Stimulated activated effector memory CD8-positive, alpha-beta T cell treated with anti-CD3 and anti-CD28 coated beads, Interleukin-12 subunit alpha, Interleukin-12 subunit beta, amount 100 ng/mL, for 72 hours (primary cell): ENCODE data around the gene PRKAA1.
A peak's percentile ranks its signal among the peaks of the same experiment; 100 is the strongest.
"Not testable (repeated sequence)": the region's sequence is repeated elsewhere in the genome, so short reads cannot be mapped to it uniquely, and the experiment has no call there.

Source experiments
- ATAC-seq: fragments of 150-1000 bp; cut with Tn5 transposase; 2 replicates; pipeline ENCODE4 v1.10.0; 2021
- DNase-seq, 2 donors: peaks; one replicate each; pipeline ENCODE4 v3.0.0; 2021 to 2022; ENCODE audit warnings: low spot score in 2 of 2
- H3K27ac Mint-ChIP-seq: one replicate; pipeline ENCODE4 v1.8.0; 2022; ENCODE audit warnings: mild to moderate bottlenecking, mixed read lengths
- H3K36me3 Mint-ChIP-seq: one replicate; pipeline ENCODE4 v1.8.0; 2022; ENCODE audit warnings: mild to moderate bottlenecking, mixed read lengths
- H3K4me1 Mint-ChIP-seq: one replicate; pipeline ENCODE4 v1.8.0; 2022; ENCODE audit warnings: mixed read lengths
- H3K4me3 Mint-ChIP-seq: one replicate; pipeline ENCODE4 v1.8.0; 2022; ENCODE audit warnings: mild to moderate bottlenecking, mixed read lengths
- H3K9me3 Mint-ChIP-seq: one replicate; pipeline ENCODE4 v1.8.0; 2022; ENCODE audit warnings: mixed read lengths

PRKAA1 gene

DNA sequence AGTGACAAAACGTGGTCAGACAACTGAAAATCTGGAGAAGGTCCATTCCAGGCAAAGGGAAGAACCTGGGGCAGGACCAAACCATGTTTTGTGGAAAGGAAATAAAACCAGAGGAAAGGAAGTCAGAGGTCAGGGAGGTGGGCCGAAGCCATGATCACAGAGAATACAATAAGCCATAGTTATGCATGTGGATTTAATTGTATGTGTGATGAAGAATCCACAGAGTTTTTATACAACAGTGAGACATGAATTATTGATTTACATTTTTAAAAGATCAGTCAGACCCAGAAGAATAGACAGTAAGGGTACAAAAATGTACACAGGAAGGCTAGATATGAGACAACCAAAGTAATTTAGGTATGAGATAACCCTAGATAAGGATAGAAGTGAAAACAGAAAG, 63.2 kb downstream of the PRKAA1 start:
- peaks cover 10% of the 10 kb centered on the region for H3K36me3 Mint-ChIP-seq
- ATAC-seq, result peak; percentile 55
- H3K27ac Mint-ChIP-seq, result peak overlapping the region; percentile 3

GRCh38 chr5:40733879-40734563, 64.2 kb downstream of the PRKAA1 start:
- no peak for DNase-seq
- Mint-ChIP-seq H3K4me1 (peaks cover 31% of the 10 kb centered on the region), H3K36me3 (peaks cover 18% of the 10 kb centered on the region), H3K9me3 (no peaks in the 10 kb centered on the region), H3K27ac (peak overlapping the region; percentile 27), H3K4me3 (no peak overlapping the region)
- no peak for ATAC-seq

More for the DNA sequence above, 63.2 kb downstream of the PRKAA1 start:
- Mint-ChIP-seq H3K9me3 (no peaks in the 10 kb centered on the region), H3K4me1 (peaks cover 31% of the 10 kb centered on the region), H3K4me3 (no peak overlapping the region)
- no peak for DNase-seq

GRCh38 chr5:40733434-40733833, 64.7 kb downstream of the PRKAA1 start:
- H3K9me3 Mint-ChIP-seq, result no peaks in the 10 kb centered on the region
- peaks cover 22% of the 10 kb centered on the region for H3K36me3 Mint-ChIP-seq
- peaks cover 31% of the 10 kb centered on the region for H3K4me1 Mint-ChIP-seq
- H3K4me3 Mint-ChIP-seq, result no peak overlapping the region
- no peak for ATAC-seq
- no peak for DNase-seq
- H3K27ac Mint-ChIP-seq, result no peak overlapping the region

DNA sequence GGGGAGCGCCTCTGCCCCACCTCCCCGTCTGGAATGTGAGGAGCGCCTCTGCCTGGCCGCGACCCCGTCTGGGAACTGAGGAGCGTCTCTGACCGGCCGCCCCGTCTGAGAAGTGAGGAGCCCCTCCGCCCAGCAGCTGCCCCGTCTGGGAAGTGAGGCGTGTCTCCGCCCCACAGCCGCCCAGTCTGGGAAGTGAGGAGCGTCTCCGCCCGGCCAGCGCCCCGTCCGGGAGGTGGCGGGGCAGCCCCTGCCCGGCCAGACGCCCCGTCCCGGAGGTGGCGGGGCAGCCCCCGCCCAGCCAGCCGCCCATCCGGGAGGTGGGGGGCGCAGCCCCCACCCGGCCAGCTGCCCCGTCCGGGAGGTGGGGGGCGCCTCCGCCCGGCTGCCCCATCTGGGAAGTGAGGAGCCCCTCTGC, 75.7 kb downstream of the PRKAA1 start:
- H3K9me3 Mint-ChIP-seq, DNase-seq, H3K4me1 Mint-ChIP-seq, ATAC-seq, H3K4me3 Mint-ChIP-seq, H3K27ac Mint-ChIP-seq: not testable (repeated sequence)
- peaks cover 62% of the 10 kb centered on the region for H3K36me3 Mint-ChIP-seq

DNA sequence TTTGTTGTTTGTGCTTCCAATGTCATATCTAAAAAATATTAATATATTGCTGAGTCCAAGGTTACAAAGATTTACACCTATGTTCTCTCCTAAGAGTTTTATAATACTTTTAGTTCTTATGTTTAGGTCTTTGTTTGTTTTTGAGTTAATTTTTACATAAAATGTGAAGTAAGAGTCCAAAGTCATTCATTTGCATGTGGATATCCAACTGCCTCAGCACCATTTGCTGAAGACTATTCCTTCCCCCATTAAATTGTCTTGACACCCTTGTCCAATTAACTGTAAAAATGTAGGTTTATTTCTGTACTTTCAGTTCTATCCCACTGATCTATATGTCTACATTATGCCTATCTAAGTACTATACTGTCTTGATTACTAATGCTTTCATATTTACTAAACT, 78.1 kb downstream of the PRKAA1 start:
- no peak overlapping the region for H3K27ac Mint-ChIP-seq
- peaks cover 62% of the 10 kb centered on the region for H3K36me3 Mint-ChIP-seq
- no peak overlapping the region for H3K4me3 Mint-ChIP-seq
- ATAC-seq (no peak), DNase-seq (no peak)
- no peaks in the 10 kb centered on the region for H3K9me3 Mint-ChIP-seq
- H3K4me1 Mint-ChIP-seq, result no peaks in the 10 kb centered on the region

DNA sequence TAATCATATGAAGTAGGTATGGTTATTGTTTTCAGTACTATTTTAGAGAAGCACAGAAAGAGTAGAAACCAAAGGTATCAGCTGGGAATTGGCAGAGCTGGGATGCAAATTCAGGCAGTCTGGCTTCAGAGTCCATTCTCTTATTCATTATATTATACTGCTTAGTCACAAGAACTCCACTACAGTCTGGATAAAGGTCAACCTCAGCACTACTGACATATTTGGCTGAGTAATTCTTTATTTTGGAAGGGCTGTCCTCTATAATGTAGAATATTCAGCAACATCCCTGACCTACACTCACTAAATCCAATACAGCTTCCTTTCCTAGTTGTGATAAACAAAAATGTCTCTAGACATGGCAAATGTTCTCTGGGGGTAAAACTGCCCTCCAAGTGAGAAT, 80.9 kb downstream of the PRKAA1 start:
- Mint-ChIP-seq H3K4me3 (no peak overlapping the region), H3K9me3 (no peaks in the 10 kb centered on the region), H3K36me3 (peaks cover 47% of the 10 kb centered on the region), H3K27ac (no peak overlapping the region), H3K4me1 (no peaks in the 10 kb centered on the region)
- no peak for ATAC-seq
- no peak for DNase-seq

- H3K9me3 Mint-ChIP-seq, result no peaks in the 10 kb centered on the region
- no peaks in the 10 kb centered on the region for H3K4me1 Mint-ChIP-seq
- H3K27ac Mint-ChIP-seq, result no peak overlapping the region
- peaks cover 44% of the 10 kb centered on the region for H3K36me3 Mint-ChIP-seq
- ATAC-seq, result no peak
- no peak for DNase-seq
- no peak overlapping the region for H3K4me3 Mint-ChIP-seq
Measured at GRCh38 chr5:40716590-40716989, 81.6 kb downstream of the PRKAA1 start.

- no peak for ATAC-seq
- H3K4me3 Mint-ChIP-seq, result no peak overlapping the region
- no peak for DNase-seq
- peaks cover 38% of the 10 kb centered on the region for H3K36me3 Mint-ChIP-seq
- no peaks in the 10 kb centered on the region for H3K4me1 Mint-ChIP-seq
- H3K9me3 Mint-ChIP-seq, result no peaks in the 10 kb centered on the region
- H3K27ac Mint-ChIP-seq, result no peak overlapping the region
Measured at GRCh38 chr5:40716000-40716399, 82.2 kb downstream of the PRKAA1 start.

DNA sequence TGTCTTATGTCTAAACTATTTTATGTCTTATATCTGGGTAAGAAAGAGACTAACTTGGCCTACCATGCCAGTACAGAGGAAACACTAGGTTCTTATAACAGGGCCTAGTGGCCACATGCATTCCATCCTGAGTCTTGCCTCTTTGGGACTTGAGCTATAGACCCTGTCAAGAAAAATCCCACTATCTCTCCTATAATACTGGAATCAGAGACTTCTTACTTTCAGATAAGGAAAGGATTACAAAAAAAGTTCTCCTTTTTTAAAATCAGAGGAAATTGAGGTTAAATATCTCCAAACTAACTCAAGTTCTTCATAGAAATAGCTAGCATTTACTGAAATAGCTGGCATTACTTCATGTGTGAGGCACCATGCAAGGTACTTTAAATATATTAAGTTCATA, 84.2 kb downstream of the PRKAA1 start:
- H3K4me1 Mint-ChIP-seq, result no peaks in the 10 kb centered on the region
- H3K27ac Mint-ChIP-seq, result no peak overlapping the region
- ATAC-seq (no peak), DNase-seq (no peak)
- H3K9me3 Mint-ChIP-seq, result no peaks in the 10 kb centered on the region
- H3K4me3 Mint-ChIP-seq, result no peak overlapping the region
- peaks cover 37% of the 10 kb centered on the region for H3K36me3 Mint-ChIP-seq

DNA sequence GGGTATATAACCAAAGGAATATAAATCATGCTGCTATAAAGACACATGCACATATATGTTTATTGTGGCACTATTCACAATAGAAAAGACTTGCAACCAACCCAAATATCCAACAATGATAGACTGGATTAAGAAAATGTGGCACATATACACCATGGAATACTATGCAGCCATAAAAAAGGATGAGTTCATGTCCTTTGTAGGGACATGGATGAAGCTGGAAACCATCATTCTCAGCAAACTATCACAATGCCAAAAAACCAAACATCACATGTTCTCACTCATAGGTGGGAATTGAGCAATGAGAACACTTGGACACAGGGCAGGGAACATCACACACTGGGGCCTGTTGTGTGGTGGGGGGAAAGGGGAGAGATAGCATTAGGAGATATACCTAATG, 87.6 kb downstream of the PRKAA1 start:
- Mint-ChIP-seq H3K4me1 (peaks cover 11% of the 10 kb centered on the region), H3K9me3 (peaks cover 12% of the 10 kb centered on the region), H3K36me3 (peaks cover 16% of the 10 kb centered on the region)
- not testable (repeated sequence) for DNase-seq, H3K27ac Mint-ChIP-seq, H3K4me3 Mint-ChIP-seq, ATAC-seq
